Measurements from ENCODE around the gene SAMD1. TPM values are rescaled to one million over a fixed set of nuclear protein-coding genes. Genes with fewer than 3 reads are reported as not detected.

The SAMD1 gene
- total and polyA plus RNA-seq, 7 donors, result 8.7 to 40.9 (median 15.6) TPM

- H3K9me3 ChIP-seq, result no peaks in the 10 kb centered on the region
- no peak for DNase-seq
- H3K27ac ChIP-seq, result peak overlapping the region; percentile 87 to 100 (median 96)
- no peak overlapping the region for H3K4me3 ChIP-seq
- intact Hi-C loops (cut with DNase I), result loop anchor here (1.0 to 2.0 kb wide), 2 partner anchors 21 to 25 kb away; partner anchors contain the start of gene SAMD1
- no peak for TF ChIP-seq POLR2AphosphoS5 (IDR thresholded peaks at IDR 0.05)
- TF ChIP-seq POLR2A (IDR thresholded peaks at IDR 0.05), result no peak
- TF ChIP-seq, protein P1, sequence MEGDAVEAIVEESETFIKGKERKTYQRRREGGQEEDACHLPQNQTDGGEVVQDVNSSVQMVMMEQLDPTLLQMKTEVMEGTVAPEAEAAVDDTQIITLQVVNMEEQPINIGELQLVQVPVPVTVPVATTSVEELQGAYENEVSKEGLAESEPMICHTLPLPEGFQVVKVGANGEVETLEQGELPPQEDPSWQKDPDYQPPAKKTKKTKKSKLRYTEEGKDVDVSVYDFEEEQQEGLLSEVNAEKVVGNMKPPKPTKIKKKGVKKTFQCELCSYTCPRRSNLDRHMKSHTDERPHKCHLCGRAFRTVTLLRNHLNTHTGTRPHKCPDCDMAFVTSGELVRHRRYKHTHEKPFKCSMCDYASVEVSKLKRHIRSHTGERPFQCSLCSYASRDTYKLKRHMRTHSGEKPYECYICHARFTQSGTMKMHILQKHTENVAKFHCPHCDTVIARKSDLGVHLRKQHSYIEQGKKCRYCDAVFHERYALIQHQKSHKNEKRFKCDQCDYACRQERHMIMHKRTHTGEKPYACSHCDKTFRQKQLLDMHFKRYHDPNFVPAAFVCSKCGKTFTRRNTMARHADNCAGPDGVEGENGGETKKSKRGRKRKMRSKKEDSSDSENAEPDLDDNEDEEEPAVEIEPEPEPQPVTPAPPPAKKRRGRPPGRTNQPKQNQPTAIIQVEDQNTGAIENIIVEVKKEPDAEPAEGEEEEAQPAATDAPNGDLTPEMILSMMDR (IDR thresholded peaks at IDR 0.05), result no peak
- TF ChIP-seq EP300 (IDR thresholded peaks at IDR 0.05), result no peak
- WGBS, 2 donors, result 87 to 88% methylated on average over 5 of the region's 5 CpGs
- no peaks in the 10 kb centered on the region for H3K36me3 ChIP-seq
- no peaks in the 10 kb centered on the region for H3K27me3 ChIP-seq
- peaks cover 0 to 80% (median 74%) of the 10 kb centered on the region in 4 donors for H3K4me1 ChIP-seq
These were observed 25.2 kb upstream of the SAMD1 start for GRCh38 chr19:14115756-14116155.

GRCh38 chr19:14114854-14115253 is 24.3 kb upstream of the SAMD1 start:
- no peaks in the 10 kb centered on the region for H3K27me3 ChIP-seq
- intact Hi-C loops (cut with DNase I), result loop anchor here (1.0 to 2.0 kb wide), 2 partner anchors 21 to 24 kb away; partner anchors contain the start of gene SAMD1
- no peak overlapping the region for H3K4me3 ChIP-seq
- H3K36me3 ChIP-seq, result no peaks in the 10 kb centered on the region
- WGBS, 2 donors, result 25 to 29% methylated on average over 9 of the region's 9 CpGs
- H3K9me3 ChIP-seq, result no peaks in the 10 kb centered on the region
- peak overlapping the region; percentile 87 to 100 (median 96) for H3K27ac ChIP-seq
- peak; percentile 76 for DNase-seq
- peaks cover 0 to 88% (median 73%) of the 10 kb centered on the region in 4 donors for H3K4me1 ChIP-seq
- no peak for TF ChIP-seq EP300 (IDR thresholded peaks at IDR 0.05)
- TF ChIP-seq POLR2A (IDR thresholded peaks at IDR 0.05), result no peak
- TF ChIP-seq, protein P1 (IDR thresholded peaks at IDR 0.05), result peak in 3 of 4 experiments; percentile 56 to 63 (median 60)
- TF ChIP-seq POLR2AphosphoS5 (IDR thresholded peaks at IDR 0.05), result no peak

GRCh38 chr19:14114439-14114838 is 23.9 kb upstream of the SAMD1 start:
- WGBS, 2 donors, result 90 to 93% methylated on average over 7 of the region's 7 CpGs
- intact Hi-C loops (cut with DNase I), result loop anchor here (2.0 kb wide), 1 partner anchor 24 kb away; the partner anchor contains the start of gene SAMD1
- H3K4me1 ChIP-seq, result peaks cover 0 to 84% (median 69%) of the 10 kb centered on the region in 4 donors
- DNase-seq, result no peak
- TF ChIP-seq EP300 (IDR thresholded peaks at IDR 0.05), result no peak
- no peak for TF ChIP-seq POLR2A (IDR thresholded peaks at IDR 0.05)
- no peak for TF ChIP-seq POLR2AphosphoS5 (IDR thresholded peaks at IDR 0.05)
- TF ChIP-seq, protein P1 (IDR thresholded peaks at IDR 0.05), result no peak
- H3K36me3 ChIP-seq, result no peaks in the 10 kb centered on the region
- no peak overlapping the region for H3K4me3 ChIP-seq
- H3K9me3 ChIP-seq, result no peaks in the 10 kb centered on the region
- peak overlapping the region; percentile 87 to 100 (median 96) for H3K27ac ChIP-seq
- H3K27me3 ChIP-seq, result no peaks in the 10 kb centered on the region

- no peak for DNase-seq
- H3K4me1 ChIP-seq, result peaks cover 0 to 84% (median 63%) of the 10 kb centered on the region in 4 donors
- H3K27me3 ChIP-seq, result no peaks in the 10 kb centered on the region
- H3K9me3 ChIP-seq, result no peaks in the 10 kb centered on the region
- H3K4me3 ChIP-seq, result no peak overlapping the region
- peak overlapping the region; percentile 87 to 100 (median 96) for H3K27ac ChIP-seq
- intact Hi-C loops (cut with DNase I), result loop anchor here (2.0 kb wide), 2 partner anchors 23 to 41 kb away; partner anchors contain the start of genes MISP3 and SAMD1
- TF ChIP-seq EP300 (IDR thresholded peaks at IDR 0.05), result no peak
- no peak for TF ChIP-seq POLR2A (IDR thresholded peaks at IDR 0.05)
- no peak for TF ChIP-seq POLR2AphosphoS5 (IDR thresholded peaks at IDR 0.05)
- 83 to 87% methylated on average over 18 of the region's 18 CpGs for WGBS, 2 donors
- H3K36me3 ChIP-seq, result no peaks in the 10 kb centered on the region
These were observed 23.3 kb upstream of the SAMD1 start for GRCh38 chr19:14113762-14114414.

GRCh38 chr19:14112809-14113385 is 22.3 kb upstream of the SAMD1 start:
- H3K4me1 ChIP-seq, result peaks cover 0 to 86% (median 65%) of the 10 kb centered on the region in 4 donors
- peak; percentile 76 for DNase-seq

More at GRCh38 chr19:14112809-14113385, 22.3 kb upstream of the SAMD1 start:
- Histone ChIP-seq H3K27ac (peak overlapping the region; percentile 87 to 100 (median 96)), H3K36me3 (no peaks in the 10 kb centered on the region), H3K27me3 (no peaks in the 10 kb centered on the region), H3K4me3 (peak overlapping the region in 3 of 4 donors; percentile 13 to 29 (median 21)), H3K9me3 (no peaks in the 10 kb centered on the region)
- TF ChIP-seq POLR2AphosphoS5 (IDR thresholded peaks at IDR 0.05), result no peak
- TF ChIP-seq, protein P1 (IDR thresholded peaks at IDR 0.05), result no peak
- no peak for TF ChIP-seq POLR2A (IDR thresholded peaks at IDR 0.05)
- TF ChIP-seq EP300 (IDR thresholded peaks at IDR 0.05), result no peak
- intact Hi-C loops (cut with DNase I), result loop anchor here (2.0 kb wide), 1 partner anchor 40 kb away; the partner anchor contains the start of gene MISP3
- 61 to 63% methylated on average over 12 of the region's 12 CpGs for WGBS, 2 donors

Data from sigmoid colon (tissue), 7 donors.